ENCODE results near the gene CAD. TPM values are rescaled to one million over a fixed set of nuclear protein-coding genes. Genes with fewer than 3 reads are reported as not detected.

CAD gene
- polyA plus RNA-seq, 1 donor from 2014 or later: 14.2 TPM

DNA sequence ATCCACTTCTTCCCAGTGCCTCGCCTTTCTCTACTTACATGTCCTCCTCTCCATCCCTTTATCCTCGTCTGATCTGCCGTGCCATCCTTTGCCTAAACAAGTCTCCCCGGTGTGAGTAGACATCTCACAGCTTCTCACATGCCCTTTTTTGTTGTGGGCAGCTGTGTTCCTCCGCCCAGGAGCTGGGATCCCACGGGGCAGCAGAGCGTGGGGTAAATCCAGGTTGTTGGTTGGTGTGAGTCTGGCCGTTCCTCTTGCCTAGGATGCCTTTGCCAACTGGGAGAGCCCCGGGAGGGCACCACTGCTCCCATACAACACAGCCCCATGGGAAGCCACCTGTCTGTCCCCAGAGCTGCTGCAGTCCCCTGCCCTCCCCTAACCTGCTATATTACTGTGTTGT is 23.2 kb downstream of the CAD start:
- Histone ChIP-seq H3K9me3 (ENCODE audit: low read length) (no peaks in the 10 kb centered on the region), H3K27me3 (ENCODE audit: insufficient read depth, low read depth, low read length) (no peaks in the 10 kb centered on the region)
- TF ChIP-seq REST (IDR thresholded peaks at IDR 0.05; ENCODE audit: borderline replicate concordance): no peak
- no peak for TF ChIP-seq EZH2 (IDR thresholded peaks at IDR 0.05; ENCODE audit: borderline replicate concordance, insufficient read depth, low read length, poor library complexity, severe bottlenecking)
- no peak for TF ChIP-seq POLR2AphosphoS5 (IDR thresholded peaks at IDR 0.05)
- no peak for TF ChIP-seq EP300 (conservative IDR thresholded peaks at IDR 0.05; ENCODE audit: poor library complexity, severe bottlenecking)
- no peak for TF ChIP-seq RAD21 (conservative IDR thresholded peaks at IDR 0.05)
- no peak for TF ChIP-seq MXI1 (conservative IDR thresholded peaks at IDR 0.05; ENCODE audit: poor library complexity, severe bottlenecking)
- TF ChIP-seq, protein P1, sequence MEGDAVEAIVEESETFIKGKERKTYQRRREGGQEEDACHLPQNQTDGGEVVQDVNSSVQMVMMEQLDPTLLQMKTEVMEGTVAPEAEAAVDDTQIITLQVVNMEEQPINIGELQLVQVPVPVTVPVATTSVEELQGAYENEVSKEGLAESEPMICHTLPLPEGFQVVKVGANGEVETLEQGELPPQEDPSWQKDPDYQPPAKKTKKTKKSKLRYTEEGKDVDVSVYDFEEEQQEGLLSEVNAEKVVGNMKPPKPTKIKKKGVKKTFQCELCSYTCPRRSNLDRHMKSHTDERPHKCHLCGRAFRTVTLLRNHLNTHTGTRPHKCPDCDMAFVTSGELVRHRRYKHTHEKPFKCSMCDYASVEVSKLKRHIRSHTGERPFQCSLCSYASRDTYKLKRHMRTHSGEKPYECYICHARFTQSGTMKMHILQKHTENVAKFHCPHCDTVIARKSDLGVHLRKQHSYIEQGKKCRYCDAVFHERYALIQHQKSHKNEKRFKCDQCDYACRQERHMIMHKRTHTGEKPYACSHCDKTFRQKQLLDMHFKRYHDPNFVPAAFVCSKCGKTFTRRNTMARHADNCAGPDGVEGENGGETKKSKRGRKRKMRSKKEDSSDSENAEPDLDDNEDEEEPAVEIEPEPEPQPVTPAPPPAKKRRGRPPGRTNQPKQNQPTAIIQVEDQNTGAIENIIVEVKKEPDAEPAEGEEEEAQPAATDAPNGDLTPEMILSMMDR (IDR thresholded peaks at IDR 0.05; ENCODE audit: poor library complexity, severe bottlenecking): no peak
- no peak for TF ChIP-seq SMC3 (conservative IDR thresholded peaks at IDR 0.05; ENCODE audit: poor library complexity)
- TF ChIP-seq TAF1 (IDR thresholded peaks at IDR 0.05; ENCODE audit: low read depth): no peak

DNA sequence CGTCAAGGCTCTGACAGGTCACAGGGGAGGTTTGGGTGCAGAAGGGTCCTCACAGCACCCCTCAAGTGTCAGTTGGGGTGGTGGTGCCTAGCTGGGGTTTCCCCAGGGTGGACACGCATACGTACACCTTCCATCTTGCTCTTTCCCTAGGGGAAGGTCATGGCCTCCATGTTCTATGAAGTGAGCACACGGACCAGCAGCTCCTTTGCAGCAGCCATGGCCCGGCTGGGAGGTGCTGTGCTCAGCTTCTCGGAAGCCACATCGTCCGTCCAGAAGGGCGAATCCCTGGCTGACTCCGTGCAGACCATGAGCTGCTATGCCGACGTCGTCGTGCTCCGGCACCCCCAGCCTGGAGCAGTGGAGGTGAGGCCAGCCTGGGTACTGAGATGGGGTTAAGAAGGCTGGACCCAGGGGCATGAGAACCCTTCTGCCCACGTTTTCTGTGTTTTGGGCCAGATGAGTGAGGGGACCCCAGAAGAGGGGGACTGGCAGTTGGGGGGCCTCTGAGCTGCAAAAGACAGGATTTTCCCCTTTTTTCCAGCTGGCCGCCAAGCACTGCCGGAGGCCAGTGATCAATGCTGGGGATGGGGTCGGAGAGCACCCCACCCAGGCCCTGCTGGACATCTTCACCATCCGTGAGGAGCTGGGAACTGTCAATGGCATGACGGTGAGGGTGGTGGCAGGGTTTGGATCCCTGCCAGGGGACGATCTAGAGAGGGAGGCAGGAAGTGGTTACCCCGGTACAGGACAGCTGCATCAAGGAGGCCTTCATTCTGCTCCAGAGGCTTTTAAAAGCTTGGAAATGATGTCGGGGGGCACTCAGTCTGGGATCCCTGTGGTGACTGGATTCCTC is 24.8 kb downstream of the CAD start:
- no peak overlapping the region for H3K4me2 ChIP-seq (ENCODE audit: low read length)
- no peaks in the 10 kb centered on the region for H3K79me2 ChIP-seq (replicated peaks; ENCODE audit: insufficient read depth, low read length)
- no peaks in the 10 kb centered on the region for H3K9me3 ChIP-seq (ENCODE audit: low read length)
- no peak overlapping the region for H3K4me3 ChIP-seq (ENCODE audit: low read length)
- no peak overlapping the region for H2AFZ ChIP-seq (ENCODE audit: low read depth, low read length)
- H3K9ac ChIP-seq (ENCODE audit: low read length): no peak overlapping the region
- H3K36me3 ChIP-seq (ENCODE audit: insufficient read depth, low read length): no peaks in the 10 kb centered on the region
- H3F3A ChIP-seq (ENCODE audit: insufficient read depth, low read length, poor library complexity, severe bottlenecking): no peaks in the 10 kb centered on the region
- TF ChIP-seq EZH2 (IDR thresholded peaks at IDR 0.05; ENCODE audit: borderline replicate concordance, insufficient read depth, low read length, poor library complexity, severe bottlenecking) (no peak), SMC3 (conservative IDR thresholded peaks at IDR 0.05; ENCODE audit: poor library complexity) (no peak), TAF1 (IDR thresholded peaks at IDR 0.05; ENCODE audit: low read depth) (no peak), RAD21 (conservative IDR thresholded peaks at IDR 0.05) (no peak), REST (IDR thresholded peaks at IDR 0.05; ENCODE audit: borderline replicate concordance) (no peak), MXI1 (conservative IDR thresholded peaks at IDR 0.05; ENCODE audit: poor library complexity, severe bottlenecking) (no peak), POLR2AphosphoS5 (IDR thresholded peaks at IDR 0.05) (no peak), EP300 (conservative IDR thresholded peaks at IDR 0.05; ENCODE audit: poor library complexity, severe bottlenecking) (no peak)
- TF ChIP-seq, protein P1 (IDR thresholded peaks at IDR 0.05; ENCODE audit: poor library complexity, severe bottlenecking): no peak
- no peaks in the 10 kb centered on the region for H3K9me2 ChIP-seq (ENCODE audit: insufficient read depth, low read length)
- H3K27me3 ChIP-seq (ENCODE audit: insufficient read depth, low read depth, low read length): no peaks in the 10 kb centered on the region
- H4K20me1 ChIP-seq (ENCODE audit: insufficient read depth): no peaks in the 10 kb centered on the region
- no peak overlapping the region for H3K27ac ChIP-seq (ENCODE audit: low read length)

More for the DNA sequence above, 23.2 kb downstream of the CAD start:
- H3K9ac ChIP-seq (ENCODE audit: low read length): no peak overlapping the region
- H3F3A ChIP-seq (ENCODE audit: insufficient read depth, low read length, poor library complexity, severe bottlenecking): no peaks in the 10 kb centered on the region
- H3K9me2 ChIP-seq (ENCODE audit: insufficient read depth, low read length): no peaks in the 10 kb centered on the region
- no peak overlapping the region for H2AFZ ChIP-seq (ENCODE audit: low read depth, low read length)
- no peak overlapping the region for H3K4me3 ChIP-seq (ENCODE audit: low read length)
- H3K79me2 ChIP-seq (replicated peaks; ENCODE audit: insufficient read depth, low read length): no peaks in the 10 kb centered on the region
- no peaks in the 10 kb centered on the region for H4K20me1 ChIP-seq (ENCODE audit: insufficient read depth)
- H3K36me3 ChIP-seq (ENCODE audit: insufficient read depth, low read length): no peaks in the 10 kb centered on the region
- no peak overlapping the region for H3K27ac ChIP-seq (ENCODE audit: low read length)
- no peak overlapping the region for H3K4me2 ChIP-seq (ENCODE audit: low read length)

Data from neural cell (in vitro differentiated cells).